ENCODE data around the gene TMEM150A.

DNA sequence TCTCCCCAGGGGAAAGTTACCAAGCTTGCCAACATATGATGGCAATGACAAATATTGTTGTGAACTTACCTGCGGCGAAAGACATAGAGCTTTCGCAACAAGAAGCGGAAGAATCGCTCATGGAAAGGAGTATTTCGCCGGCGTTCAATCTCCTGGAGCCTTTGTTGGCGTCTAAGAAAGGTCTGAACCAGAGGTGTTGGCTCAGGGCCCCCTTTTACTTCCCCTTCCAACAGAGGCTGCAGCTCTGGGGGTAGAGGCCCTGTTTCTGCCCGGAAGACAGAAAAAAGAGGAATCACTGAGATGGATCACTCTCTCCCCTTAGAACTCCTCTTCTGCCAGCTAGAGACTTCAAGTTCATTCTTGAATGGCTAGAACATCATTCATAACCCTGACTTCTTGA is 52.0 kb downstream of the TMEM150A start:
- TF ChIP-seq, protein P1, sequence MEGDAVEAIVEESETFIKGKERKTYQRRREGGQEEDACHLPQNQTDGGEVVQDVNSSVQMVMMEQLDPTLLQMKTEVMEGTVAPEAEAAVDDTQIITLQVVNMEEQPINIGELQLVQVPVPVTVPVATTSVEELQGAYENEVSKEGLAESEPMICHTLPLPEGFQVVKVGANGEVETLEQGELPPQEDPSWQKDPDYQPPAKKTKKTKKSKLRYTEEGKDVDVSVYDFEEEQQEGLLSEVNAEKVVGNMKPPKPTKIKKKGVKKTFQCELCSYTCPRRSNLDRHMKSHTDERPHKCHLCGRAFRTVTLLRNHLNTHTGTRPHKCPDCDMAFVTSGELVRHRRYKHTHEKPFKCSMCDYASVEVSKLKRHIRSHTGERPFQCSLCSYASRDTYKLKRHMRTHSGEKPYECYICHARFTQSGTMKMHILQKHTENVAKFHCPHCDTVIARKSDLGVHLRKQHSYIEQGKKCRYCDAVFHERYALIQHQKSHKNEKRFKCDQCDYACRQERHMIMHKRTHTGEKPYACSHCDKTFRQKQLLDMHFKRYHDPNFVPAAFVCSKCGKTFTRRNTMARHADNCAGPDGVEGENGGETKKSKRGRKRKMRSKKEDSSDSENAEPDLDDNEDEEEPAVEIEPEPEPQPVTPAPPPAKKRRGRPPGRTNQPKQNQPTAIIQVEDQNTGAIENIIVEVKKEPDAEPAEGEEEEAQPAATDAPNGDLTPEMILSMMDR (IDR thresholded peaks at IDR 0.05) = no peak
- no peak for TF ChIP-seq POLR2A (IDR thresholded peaks at IDR 0.05)
